HG03442 (cell line): ENCODE results near the gene CAPSL.
"Not testable (repeated sequence)": the region's sequence is repeated elsewhere in the genome, so short reads cannot be mapped to it uniquely, and the experiment has no call there.

Experiments
- ATAC-seq: cut with Tn5 transposase; IDR thresholded peaks from one replicate; pipeline ENCODE4 v1.9.1; 2021; ENCODE audit warnings: mild to moderate bottlenecking, moderate library complexity; ENCODE audit not compliant: unreplicated experiment

Gene CAPSL

GRCh38 chr5:35938568-35939227, at the start of gene CAPSL:
Gene CAPSL, minus strand, starts transcription at chr5:35938622. Its CDS starts 17,502 bp downstream, at chr5:35921120.
- no peak for ATAC-seq

DNA sequence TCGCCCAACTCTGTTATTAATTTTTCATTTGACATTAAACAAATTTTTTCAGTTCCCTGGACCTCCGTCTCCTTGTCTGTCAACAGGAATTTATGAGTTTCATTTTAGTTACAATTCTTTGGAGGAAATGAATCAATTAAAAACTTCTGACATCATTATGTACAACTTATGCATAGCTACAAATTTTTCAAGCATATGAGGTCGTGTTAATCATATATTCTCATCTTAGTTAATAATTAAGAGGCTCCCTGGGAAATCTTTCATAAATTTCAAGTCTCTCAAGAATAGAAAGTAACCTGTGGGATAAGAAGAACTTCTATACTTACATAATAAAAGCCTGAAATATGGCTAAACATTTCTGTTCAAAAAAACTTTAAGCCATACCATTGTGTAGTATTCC, 49.4 kb upstream of the CAPSL start:
- ATAC-seq, result no peak

- ATAC-seq, result no peak
Measured at GRCh38 chr5:35979715-35980114, 41.3 kb upstream of the CAPSL start.

DNA sequence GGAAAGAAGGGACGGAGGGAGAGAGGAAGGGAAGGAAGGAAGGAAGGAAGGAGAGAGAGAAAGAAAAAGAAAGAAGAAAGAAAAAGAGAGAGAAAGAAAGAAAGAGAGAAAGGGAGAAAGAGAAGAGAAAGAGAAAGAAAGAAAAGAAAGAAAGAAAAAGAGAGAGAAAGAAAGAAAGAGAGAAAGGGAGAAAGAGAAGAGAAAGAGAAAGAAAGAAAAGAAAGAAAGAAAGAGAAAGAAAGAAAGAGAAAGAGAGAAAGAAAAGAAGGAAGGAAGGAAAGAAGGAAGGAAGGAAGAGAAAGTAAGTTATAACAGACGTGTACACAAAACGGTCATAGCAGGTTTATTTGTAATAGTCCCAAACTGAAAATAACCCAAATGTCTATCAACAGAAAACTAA, 38.4 kb upstream of the CAPSL start:
- ATAC-seq, result not testable (repeated sequence)

GRCh38 chr5:35974570-35974969, 36.1 kb upstream of the CAPSL start:
- ATAC-seq, result no peak

DNA sequence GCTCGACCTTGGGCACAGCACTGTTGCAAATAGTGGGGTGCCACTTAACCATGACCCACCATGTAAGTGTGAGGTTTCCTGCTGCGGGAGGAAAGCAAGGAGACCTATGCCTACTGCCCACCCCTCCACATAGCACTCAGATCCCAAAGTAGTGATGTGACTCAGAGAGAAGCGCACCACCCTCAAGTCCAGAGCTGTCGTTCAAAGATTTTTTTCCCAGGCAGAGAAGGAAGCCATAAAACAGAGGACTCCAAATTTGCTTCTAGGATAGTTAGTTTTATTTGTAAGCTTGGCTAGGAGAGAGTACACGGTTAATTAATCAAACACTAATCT, 33.4 kb upstream of the CAPSL start:
- ATAC-seq, result no peak

- no peak for ATAC-seq
Measured at GRCh38 chr5:35971186-35971877, 32.9 kb upstream of the CAPSL start.

GRCh38 chr5:35963381-35963843, 25.0 kb upstream of the CAPSL start:
- ATAC-seq, result no peak

GRCh38 chr5:35960328-35960727, 21.9 kb upstream of the CAPSL start:
- no peak for ATAC-seq

- ATAC-seq, result no peak
Measured at GRCh38 chr5:35956429-35956828, 18.0 kb upstream of the CAPSL start.

DNA sequence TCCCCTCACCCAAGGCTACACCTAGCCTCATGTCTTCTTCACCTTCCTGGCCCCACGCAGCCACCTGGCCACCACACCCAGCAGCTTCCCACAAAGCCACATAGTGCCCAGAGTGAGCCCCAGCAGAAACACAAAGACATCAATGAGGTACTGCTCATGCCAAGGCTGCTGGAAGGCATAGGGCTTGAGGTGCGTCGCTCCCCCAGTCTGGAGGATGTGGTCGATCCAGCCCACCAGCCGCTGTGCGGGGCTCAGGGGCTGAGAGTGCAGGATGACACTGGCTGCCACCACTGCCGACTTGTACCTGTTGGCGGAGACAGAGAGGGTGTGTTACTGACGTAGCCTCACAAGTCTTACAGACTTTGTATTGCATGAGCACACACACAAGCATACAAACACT, 15.8 kb upstream of the CAPSL start:
- no peak for ATAC-seq

DNA sequence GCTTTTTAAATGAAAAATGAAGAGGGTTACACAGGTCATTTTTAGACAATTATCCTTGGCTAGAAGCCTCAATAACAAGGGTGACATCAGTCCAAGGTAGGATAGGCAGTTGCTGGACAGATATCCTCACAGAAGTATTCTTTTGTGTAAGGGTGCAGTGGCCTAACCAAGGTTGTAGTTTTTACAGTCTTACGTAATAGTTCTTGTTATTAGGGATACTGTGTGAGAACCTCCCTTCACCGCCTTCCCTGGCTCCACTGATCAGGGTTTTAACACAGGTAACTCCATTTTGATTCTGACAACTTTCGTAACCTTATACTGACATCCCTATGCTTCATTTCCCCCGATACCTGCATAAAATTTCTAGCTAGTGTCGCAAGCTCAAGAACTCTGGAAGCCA, 8.7 kb upstream of the CAPSL start:
- ATAC-seq, result no peak

DNA sequence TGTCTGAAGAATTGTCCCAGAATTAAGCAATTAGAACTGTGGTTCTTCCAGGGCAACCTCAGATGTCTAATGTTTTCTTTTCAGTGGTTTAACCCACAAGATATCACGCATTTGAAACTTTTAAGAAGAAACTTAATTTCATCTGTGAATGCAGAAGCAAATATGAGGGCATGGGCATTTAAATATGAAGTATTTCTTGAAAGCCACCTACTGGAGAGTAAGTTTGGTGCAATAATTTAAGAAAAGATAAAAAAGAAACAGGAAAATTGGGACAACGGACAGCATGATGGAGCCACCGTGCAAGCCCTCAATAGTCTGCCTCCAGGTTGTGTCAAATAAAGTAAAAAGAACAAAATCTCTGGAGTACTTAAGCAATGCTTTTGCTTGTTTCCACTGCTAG, 1.2 kb upstream of the CAPSL start:
- no peak for ATAC-seq

DNA sequence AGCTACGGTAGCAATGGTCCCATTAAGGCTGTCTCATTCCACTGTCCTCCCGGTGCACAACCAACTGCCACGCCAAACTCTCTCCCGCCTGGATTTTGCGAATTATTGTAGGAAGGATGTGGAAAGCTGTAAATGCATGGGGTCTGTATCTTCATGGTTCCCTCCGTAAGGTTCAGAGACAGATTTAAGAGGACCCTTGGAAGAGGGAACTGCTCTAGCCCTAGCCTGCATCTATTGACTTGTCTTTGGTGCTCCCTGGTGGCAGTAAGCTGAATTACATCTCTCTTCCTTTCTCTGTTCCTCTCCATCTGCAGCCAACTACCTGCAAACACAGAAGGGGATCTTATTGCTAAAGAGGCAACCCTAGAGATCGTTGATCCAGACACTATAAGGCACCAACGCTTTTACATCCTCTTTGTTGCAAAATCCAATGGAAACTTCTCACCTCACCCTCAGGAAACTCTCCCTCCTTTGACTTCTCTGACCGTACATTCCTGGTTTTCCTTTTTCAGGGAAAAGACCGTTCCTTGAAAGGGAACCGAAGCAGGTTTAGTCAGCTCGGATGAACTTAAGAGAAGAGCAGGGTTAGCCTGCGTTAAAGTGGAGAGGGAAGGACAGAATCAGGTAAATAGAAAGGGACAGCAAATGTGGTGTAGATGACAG, 11.9 kb downstream of the CAPSL start:
- peak; percentile 67 for ATAC-seq

- peak; percentile 86 for ATAC-seq
Measured at GRCh38 chr5:35924950-35925722, 13.3 kb downstream of the CAPSL start.

DNA sequence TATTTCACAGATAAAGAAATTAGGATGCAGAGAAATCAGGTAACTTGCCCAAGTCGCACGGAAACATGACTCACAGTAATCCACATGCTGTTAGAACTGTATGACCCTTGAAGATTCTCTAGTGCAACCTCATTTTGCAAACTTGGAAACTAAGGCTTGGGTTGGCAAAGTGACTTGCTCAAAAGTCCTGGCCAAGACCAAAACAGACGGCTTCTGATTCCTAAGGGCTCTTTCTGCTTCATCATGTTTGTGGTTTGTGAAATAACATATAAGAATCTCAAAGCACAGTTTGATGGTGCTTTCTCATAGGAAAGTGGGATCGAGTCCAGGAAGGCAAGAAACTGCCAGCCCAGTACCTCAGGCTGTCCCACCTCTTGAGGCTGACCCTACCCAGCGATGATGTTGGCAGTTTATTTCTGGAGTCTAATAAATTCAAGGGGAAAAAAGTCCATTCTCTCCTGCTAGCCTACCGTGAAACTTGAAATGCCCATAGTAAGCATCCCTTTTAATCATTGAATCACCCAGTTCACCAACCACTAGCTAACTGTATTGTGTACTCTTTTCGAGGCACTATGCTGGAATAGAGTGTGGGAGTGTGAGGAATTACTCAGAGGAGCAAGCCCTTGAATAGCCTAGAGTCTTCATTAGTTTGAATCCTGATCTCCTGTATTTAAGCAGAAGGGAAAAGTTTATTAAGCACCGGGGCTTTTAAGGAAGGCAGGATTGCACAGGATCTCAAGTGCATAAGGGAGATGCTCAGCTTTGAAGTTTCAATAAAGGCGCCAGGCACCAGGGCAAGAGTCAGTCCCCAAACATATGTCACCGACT, 14.1 kb downstream of the CAPSL start:
- ATAC-seq, result no peak

DNA sequence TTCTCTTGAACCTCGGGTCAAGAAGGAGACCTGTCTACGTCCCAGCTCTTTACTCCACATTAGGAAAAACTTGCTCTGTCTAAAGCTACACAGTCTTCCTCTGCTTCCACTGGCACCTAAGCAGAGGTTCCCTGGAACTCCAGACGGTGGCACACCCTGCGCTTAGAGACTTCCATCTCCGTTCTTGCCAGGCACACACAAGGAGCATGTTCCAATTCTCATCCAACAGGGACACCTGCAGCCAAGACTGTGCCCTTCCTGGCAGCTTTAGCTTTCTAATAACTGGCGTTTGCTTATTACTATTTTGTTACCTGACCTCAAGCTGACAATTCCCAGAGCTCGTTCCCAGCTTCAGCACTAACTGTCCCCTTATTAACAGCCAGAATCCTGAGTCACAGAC, 16.0 kb downstream of the CAPSL start:
- no peak for ATAC-seq

GRCh38 chr5:35921930-35922329, 16.5 kb downstream of the CAPSL start:
- ATAC-seq, result no peak

DNA sequence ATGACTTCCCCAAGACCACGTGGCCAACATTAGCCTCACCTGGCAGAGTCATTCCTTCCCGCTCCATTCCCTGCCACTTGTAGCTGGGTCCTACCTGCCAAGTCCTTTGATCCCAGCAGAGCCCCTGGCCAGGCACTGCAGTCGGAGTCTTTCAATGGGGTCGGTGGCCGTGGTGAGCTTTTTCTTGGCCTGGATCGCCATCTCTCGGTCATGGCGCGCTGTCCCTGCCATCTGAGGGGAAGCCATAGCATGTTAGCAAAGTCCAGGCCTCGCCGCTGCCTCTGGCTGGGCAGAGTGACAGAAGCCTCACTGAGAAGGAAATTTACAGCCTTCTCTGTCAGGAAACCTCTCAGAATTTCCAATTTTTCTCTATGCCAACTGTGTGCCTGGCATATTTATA, 17.5 kb downstream of the CAPSL start:
- no peak for ATAC-seq

DNA sequence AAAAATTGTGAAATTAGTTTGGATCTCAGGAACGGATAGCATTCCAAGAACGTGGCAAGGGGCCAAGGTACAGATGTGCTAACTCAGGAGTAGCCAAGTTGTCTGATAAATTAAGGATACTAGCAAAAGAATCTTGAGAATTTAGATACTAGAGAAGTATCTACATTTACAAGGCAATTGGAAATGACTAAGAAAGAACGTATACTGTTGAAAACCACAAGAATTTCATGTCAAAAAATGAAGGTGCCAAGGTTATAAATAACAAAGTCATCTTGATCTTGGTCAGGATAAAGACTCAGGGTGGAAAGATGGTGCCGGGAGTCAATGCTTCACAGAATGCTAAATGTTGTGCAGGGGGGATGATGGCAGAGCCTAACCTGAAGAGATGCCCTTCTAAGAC, 19.2 kb downstream of the CAPSL start:
- no peak for ATAC-seq

DNA sequence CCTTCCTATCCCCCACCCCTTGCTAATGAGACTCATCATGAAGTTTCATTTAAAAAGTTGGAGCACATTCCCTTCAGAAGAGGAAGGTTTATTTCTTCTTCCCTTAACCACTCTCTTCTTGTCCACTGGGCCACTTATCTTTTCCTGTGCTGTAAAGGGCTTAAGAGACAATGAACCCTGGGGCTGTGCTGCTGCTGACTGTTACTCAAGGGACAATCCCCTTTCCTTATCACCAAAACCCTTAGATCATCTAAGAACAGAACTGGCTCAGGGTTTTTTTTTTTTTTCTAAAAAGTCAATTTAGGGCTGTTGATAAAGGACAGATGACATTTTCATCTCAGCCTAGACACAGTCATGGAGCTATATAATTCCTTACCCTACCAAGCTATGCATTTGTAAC, 29.6 kb downstream of the CAPSL start:
- no peak for ATAC-seq
